Cerebellar nuclear complex (tissue), 1 donor: ENCODE measurements around the gene KLK12.

ENCODE experiments used
- DNase-seq, 2 experiments: peaks; one replicate each; lab custom pipeline; 2025; lab: John Stamatoyannopoulos, UW

KLK12 gene, protein sequence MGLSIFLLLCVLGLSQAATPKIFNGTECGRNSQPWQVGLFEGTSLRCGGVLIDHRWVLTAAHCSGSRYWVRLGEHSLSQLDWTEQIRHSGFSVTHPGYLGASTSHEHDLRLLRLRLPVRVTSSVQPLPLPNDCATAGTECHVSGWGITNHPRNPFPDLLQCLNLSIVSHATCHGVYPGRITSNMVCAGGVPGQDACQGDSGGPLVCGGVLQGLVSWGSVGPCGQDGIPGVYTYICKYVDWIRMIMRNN

DNA sequence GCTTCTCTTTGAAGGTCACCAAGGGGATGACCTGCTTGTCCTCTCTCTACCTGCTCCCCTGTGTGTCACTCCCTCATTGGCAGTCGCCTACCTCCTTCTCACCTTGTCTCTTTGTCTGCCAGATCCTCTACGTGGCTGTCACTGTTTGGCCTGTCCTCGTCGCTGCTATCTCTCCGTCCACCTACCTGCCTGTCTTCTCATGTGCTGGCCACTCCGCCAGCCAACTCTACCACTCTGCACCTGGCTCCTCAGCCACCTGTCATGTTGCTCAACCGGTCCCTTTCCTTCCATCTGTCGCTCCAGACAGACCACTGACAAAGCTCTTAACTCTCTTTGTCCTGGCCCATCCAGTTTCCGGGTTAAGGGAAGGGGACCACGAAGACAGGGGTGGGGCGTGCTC, at the start of gene KLK12:
Gene KLK12 (minus strand): TSS at position 299 of the 400 bp plus-strand sequence. CDS start 381 bp downstream, outside the sequence.
- no peak for DNase-seq

DNA sequence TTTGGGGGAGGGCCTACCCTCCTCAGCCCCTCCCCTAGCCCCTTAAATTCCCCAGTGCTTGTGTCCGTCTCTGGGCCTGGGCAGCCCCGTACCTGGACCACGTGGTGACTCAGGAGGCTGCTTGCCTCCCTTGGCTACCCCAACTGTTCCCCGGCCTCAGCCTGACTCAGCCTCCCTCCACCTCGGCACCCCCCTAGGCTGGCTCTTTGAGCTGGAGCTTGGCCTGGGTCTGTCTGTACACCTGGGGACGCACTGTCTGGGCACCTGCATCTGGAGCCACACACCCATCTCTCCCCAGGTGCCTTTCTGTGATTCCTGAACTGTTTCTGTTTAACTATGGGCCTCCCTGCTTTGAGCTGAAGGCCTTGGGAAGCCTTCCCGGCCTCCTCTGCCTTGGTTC, 49.7 kb upstream of the KLK12 start:
- DNase-seq, result no peak

DNA sequence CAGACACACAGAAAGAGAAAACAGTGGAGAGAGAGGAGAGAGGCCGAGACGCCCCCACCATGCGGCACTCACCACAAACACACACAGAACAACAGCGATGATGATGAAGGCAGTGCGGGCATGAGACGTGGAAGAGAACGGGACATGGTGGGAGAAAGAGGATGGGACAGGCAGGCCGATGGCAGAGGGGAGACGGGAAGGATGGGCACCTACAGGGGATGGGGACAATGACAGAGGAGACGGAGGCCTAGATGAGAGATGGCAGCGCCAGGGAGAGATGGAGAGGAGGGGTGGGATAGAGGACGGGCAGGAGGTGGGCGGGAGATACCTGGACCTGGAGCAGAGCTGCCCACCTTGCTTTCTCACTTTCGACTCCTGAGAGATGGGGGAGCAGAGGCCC, 49.0 kb upstream of the KLK12 start:
- DNase-seq, result no peak

DNA sequence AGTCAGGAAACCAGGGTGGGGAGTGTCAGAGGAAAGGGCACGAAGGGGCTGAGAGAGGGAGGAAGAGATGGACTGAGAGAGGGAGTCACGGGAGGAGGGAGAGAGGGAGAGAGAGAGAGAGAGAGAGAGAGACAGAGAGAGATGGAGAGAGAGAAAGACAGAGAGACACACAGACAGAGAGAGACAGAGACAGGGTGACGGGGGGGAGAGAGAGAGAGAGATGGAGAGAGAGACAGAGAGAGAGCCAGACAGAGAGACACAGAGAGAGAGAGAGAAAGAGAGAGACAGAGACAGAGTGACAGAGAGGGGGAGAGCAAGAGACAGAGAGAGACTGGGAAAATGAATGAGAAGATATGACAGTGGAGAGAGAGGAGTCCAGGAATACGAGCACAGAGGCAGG, 48.4 kb upstream of the KLK12 start:
- DNase-seq, result no peak

DNA sequence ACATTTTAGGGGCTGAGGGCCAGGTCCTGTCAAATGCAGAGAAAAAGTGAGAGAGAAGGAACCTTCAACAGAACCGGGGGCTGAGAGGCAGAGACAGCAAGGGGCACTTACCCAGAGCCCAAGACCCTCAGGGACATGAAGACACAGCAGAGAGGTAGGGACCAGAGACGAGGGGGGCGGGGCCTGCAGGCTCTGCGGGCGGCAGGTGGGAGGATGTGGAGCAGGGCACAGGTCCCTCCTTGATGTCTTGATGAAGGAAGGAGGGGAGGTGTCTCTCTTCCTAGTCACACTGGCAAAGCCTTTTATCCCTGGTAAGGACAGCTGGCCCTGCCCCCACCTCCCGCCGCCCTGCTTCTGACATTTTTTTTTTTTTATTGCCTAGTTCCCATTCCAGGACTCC, 47.8 kb upstream of the KLK12 start, which contains the start of gene KLK14:
Gene KLK14 (minus strand): TSS at position 277 of the 400 bp plus-strand sequence. CDS start 273 bp downstream, at position 4.
- no peak for DNase-seq

DNA sequence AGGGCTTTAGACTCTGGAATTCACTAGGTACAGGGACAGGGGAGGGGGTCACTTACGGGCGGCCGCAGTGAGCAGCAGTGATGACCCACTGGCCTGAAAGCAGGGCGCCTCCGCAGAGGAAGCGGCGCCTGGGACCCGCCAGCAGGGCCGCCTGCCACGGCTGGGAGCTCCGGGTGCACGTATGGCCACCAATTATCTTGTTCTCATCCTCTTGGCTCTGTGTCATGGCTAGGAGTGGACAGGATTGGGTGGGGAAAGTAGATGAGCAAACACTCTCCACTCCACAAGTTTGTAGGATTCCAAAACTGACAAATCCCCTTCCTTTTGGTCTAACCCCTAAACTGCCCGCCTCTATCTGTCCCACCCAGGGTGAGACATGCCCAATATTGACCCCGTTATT, 46.7 kb upstream of the KLK12 start:
- no peak for DNase-seq

DNA sequence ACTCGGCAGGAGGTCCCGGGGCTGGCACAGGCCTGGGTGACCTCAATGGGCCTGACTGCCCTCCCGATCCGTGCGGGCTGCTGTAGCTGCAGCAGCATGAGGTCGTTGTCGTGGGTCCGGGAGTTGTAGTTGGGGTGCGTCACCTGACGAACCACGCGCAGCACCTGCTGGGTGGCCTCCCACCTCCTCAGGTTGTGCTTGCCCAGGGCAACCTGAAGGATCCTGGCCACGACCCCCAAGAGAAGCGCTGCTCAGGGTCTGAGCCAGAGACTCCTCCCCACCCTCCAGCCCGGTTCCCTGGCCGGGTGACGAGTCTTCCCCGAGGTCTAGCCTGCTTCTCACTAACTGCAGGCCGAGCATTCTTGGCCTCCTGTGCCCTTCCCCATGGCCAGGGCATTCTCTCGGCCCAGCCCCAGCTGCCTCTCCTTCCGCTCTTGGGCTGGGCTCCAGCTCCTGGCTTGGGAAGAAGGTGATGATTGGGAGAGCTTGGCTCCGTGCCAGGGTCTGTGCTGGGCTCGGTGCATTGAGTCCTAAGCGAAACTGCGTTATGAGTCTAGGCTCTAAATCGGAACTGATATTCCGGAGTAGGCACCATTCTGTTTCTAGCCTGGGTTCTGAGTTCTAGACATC, 44.8 kb upstream of the KLK12 start:
- DNase-seq, result no peak

DNA sequence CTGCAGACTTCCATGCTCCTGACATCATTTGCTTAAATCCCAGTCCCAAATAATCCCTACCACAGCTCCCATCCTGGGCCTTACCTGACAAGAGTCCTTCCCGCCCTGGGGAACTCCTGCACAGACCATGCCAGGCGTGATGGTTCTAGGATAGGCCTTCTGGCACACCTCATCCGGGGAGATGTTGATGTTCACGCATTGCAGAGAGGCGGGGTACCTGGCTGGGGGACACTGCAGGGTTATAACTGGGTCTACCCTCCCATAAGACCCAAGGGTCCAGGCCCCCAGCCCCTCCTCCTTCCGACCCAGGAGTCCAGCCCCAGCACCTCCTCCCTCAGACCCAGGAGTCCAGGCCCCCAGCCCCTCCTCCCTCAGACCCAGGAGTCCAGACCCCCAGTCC, 43.9 kb upstream of the KLK12 start:
- DNase-seq, result no peak

DNA sequence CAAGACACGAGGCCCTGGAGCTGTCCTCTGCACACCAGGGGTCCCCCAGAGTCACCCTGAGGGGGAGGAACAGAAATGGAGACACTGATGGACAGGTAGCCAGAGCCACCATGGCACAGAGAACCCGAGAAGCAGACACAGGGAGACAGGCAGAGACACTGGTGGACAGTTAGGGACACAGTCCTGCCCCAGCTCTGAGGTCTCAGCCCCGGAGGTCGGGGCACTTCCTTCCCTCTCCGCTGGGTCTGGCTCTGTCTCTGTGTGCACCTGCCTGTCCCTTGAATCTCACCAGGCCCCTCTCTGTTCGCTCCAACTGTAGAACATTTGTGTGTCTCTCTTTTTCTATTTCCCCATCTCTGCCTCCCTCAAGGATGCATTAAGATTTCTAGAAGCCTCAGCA, 43.3 kb upstream of the KLK12 start:
- no peak for DNase-seq

DNA sequence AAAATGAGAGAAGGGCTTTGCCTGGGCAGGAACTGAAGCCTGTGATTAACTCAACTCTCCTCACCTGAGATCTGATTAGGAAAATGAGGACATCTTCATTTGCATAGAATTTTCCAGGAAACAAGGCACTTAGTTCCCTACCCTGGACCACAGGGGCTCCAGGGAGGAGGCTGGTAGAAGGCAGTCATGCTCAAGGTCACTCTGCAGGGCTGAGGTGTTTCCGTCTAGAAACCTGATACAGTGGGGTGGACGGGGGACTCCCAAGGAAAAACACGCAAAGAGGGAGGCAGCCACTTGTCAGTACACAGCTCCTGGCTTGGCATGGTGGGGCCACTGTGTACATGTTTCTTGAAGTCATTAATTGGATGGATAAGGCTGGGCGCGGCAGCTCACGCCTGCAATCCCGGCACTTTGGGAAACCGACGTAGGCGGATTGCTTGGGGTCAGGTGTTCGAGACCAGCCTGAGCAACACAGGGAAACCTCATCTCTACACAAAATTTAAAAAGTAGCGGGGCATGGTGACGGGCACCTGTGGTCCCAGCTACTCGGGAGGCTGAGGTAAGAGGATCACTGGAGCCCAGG, 41.9 kb upstream of the KLK12 start:
- DNase-seq, result no peak

DNA sequence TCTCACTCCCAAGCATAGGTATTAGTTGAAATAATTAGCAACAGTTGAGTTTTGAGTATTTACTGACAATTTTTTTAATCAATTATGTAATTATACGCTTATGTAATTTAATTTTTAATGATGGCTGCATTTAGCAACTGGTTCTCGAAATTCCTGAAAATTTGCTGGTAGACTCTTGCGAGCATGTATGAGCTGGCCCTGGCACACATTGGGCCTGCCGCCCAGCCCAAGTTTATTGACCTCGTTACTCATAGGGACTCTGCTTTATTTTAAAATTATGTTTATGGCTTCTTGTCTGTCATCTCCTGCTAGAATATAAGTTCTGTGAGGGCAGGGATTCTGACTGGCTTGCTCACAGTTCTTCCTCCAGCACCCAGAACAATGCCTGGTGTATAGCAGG, 41.2 kb upstream of the KLK12 start:
- no peak for DNase-seq

DNA sequence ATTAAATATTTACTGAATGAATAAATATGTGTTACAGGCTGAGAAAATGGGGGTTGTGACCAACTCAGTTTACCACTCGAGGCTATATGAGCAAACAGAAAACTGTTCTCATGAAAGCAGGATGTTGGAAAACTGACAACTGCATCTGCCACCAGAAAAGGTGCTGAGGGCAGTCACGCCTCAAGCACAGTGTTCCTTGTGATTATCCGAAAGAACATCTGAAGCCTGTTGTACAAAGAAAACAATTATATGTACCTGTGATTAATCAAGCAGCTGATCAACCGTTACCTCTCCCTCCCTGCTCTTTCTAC, 36.2 kb upstream of the KLK12 start:
- DNase-seq, result no peak

DNA sequence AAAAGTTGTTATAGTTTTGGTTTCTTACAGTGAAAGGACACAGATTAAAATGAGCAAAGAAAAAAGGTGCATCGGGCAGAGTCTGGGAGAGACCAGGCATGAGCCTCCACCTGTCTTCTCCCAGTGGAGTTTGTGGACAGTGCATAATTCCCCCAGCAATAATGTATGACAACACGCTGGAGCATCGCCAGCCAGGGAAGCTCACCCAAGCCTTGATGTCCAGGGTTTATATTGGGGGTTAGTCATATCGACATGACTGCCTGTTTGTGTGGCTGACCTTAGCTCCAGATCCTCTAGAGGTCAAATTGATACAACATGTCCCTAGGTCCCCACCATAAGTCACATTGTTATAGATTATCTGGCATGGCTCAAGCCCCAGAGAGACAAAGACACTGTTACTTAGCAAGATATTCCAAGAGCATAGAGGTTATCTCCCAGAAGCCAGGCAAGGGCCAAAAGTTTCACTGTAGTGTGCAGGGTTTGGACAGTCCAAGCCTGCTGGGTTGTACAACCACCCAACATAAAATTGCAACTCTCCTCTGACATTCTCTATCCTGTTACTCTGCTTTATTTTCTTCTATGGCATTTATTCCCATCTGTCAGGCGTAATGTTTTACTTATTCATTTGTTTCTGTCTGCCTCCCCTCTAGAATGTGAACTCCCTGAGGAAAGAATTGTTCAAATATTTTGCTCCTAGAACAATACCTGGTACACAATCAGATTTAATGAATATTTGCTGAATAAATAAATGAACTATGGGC, 35.7 kb upstream of the KLK12 start:
- no peak for DNase-seq

DNA sequence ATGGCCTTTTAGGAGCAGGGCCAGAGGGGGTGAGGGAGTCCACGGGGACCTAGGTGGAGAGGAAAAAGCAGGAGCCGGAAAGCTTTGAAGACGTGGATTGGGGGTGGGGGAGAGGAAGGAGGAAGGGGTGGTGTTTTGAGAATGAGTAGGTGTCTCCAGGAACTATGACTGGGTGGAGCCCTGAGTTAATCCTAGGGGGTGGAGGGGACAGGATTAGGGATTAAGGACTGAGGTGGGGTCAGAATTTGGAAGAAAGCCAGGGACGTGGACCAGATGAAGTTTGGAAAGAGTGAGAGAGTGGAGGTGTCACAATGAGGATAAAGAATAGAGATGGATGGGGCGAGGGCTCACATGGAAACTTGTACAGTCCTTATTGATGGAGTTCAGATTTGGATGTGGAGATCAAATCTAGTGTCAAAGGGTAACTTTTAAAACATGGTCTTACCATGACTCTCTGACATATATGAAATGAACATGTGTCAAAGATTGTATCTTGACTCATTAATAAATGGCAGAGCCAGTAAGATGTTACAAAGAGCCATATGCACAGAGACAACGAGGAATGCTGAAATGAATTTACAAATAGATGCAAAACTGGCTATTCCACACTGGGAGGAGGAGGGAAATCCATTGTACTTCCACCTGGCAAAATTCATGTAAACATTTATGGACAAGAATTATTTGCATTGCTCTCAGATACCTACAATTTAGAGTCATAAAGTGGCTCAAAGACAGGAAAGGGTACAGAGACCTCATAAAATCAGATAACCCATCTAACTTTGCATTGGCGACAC, 31.8 kb upstream of the KLK12 start:
- DNase-seq, result no peak

DNA sequence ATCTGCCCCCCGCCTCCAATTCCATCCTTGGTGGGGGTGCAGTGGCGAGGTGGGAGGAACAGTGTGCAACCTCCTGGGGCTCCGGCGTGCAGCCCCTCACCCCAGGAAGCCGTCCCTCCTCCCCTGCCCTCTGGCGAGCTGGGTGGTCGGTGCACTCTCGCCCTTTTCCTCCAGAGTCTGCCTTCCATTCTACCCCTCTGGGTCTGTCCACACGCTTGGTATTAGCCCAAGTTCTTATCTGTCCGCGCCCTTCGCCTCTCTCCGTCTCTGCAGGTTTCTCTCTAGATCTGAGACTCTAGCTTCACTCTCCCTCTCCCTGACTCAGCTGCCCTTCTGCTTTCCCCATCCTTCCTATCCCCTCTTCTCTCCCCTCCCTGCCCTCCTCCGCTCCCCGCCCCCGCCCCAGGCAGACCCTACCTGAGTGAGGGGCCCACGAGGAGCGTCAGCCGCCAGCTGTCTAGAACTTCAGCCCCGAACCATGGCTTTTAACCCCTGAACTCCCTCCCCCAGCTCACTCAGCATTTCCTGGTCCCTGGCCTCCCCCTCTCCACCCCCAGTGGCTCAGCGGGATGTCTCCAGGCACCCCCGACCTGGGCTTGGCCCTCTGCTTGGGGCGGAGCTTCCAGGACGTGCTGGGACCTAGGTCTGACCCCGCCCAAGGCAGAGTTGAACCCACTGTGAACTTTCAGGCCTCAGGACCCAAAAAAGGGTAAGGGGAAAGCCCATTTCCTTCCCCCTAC, 30.6 kb upstream of the KLK12 start:
- no peak for DNase-seq

DNA sequence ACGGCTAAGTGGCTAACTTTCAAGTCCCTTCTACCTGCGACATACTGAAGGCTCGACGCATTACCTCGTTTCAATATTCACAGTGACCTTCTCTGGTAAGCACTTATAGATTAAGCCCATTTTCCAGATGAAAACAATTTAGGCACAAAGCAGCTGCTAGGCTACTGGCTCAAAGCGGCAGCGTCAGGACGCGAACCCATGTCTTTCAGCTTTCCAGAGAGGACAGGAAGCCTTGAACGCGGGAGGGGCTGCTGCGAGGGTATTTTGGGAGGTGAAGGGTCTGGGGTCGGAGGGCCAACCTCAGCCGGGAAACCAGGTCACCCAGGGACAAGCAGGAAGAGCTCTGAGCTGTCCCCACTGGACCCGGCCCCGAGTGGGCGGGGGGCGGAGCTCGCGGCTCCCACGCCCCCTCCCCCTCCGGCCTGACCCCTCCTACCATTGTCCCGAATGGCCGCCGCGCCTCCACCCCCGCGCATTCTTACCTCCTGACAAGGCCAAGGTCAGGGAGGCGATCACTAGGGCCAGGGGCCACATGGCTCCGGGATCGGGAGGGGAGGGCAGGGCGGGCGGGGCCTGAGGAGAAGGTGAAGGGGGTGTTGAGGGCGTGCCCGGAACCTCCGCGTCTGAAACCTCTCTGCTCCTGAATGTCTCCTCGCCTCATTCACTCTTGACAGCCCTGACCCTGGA, 29.9 kb upstream of the KLK12 start, which contains the start of gene KLK13:
Gene KLK13 (minus strand): TSS at position 559 of the 687 bp plus-strand sequence. CDS start 25 bp downstream, at position 534.
- DNase-seq, result no peak

DNA sequence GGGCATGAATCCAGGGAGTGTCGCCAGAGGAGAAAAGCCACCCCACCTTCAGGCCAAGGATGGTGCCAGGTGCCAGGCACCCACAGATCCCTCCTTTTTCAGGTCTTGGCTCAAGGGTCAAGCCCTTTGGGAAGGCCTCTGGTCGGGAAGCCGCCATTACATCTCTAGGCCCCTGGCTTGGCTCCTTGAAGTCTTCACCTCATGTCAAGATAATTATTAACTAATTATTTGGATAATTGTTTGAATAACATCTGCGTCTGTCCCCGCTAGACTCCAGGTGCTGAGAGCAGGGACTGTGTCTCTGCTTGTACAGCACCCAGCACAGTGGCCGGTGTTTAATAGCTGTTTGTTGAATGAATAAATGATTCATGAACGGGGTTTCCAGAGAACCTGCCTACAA, 28.9 kb upstream of the KLK12 start:
- DNase-seq, result no peak

DNA sequence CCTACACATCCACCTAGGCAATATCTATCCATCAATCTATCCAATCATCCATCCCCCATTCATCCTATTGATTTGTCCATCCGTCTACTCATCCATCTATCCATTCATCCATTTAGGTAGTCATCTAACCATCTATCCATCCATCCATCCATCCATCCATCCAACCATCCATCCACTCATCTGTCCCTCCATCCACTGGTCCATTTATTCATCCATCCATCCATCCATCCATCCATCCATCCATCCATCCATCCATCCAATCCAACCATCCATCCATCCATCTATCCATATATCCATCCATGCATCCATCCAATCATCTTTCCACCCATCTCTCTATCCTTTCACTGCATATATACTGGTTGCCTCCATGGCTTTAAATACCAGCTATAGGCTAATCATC, 26.2 kb upstream of the KLK12 start:
- DNase-seq, result no peak

DNA sequence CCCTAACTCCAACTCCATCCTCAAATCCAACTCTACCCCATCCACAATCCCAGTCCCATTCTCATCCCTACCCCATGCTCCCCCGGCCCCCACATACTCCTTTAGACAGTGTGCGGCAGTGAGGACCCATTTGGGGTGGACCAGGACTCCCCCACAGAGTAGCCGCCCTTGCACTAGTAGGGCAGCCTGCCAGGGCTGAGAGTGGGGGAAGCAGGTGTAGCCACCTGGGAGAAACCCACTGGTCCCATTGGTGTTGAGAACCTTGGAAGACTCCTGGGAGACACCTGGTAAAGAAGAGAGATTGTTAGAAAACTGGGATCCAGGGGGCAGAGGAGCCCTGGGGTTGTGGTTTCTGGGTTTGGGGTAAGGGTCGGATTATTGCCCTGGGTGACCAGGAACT, 25.5 kb upstream of the KLK12 start:
- no peak for DNase-seq

DNA sequence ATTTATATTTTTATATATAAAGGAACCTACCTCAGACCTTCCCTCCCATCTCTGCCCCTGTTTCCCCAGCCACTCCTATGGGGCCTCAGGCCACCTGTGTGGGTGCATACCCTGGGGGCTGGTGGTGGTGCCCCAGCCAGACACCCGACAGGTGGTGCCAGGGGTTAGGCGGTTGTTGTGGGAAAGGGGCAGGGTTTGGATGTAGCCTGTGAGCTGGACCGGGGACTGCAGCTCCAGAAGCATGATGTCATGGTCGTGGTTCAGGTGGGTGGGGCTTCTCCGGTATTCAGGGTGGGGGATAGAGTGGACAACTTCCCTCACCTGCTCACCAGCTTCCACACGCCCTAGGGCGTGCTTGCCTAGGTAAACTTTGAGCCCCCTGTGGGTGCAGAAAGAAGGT, 24.9 kb upstream of the KLK12 start:
- DNase-seq, result no peak

DNA sequence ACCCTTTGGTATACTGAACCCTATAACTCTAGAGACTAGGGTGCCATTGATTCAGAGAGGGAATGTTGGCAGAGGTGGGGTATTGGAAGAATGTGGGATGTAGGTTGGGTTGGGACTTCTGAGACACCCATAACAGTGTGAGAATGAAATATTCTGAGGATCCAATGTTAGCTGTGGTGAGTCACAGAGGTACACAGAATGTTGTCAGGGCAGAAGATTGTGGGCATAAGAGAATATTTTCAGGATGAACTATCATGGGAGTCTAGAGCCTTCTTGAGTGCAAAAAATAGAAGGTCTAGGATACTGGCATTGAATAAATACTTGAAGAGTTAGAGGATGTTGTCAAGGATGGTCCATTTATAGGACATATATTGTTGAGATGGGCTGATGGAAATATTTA, 21.1 kb upstream of the KLK12 start:
- no peak for DNase-seq
